PC-3 (cell line): ENCODE data around the gene TBXA2R. TPM values are rescaled to one million over a fixed set of nuclear protein-coding genes. Genes with fewer than 3 reads are reported as not detected.

Source experiments
- ATAC-seq: fragments of 200-7000 bp; cut with Tn5 transposase; 2 replicates; pipeline ENCODE4 v1.9.1; 2020; ENCODE audit warnings: mild to moderate bottlenecking, moderate library complexity
- BruUV-seq: library from RNA; stranded (reverse); fragments of 400-500 nt; replicated peaks from 2 replicates; lab custom pipeline; 2021; lab: Mats Ljungman, UMichigan
- CTCF ChIA-PET: fragments of 300-600 bp; sonication (Branson Sonifier 250); formaldehyde crosslinking; loops from one replicate; lab custom pipeline; 2022; ENCODE audit warnings: antibody characterized with exemption; lab: Charles Lee
- POLR2A ChIA-PET: fragments of 300-600 bp; sonication (Branson Sonifier 250); formaldehyde crosslinking; loops from one replicate; lab custom pipeline; 2022; ENCODE audit warnings: antibody characterized with exemption; ENCODE audit not compliant: unreplicated experiment; lab: Charles Lee
- DNase-seq: peaks from one replicate; pipeline ENCODE4 v3.0.0-alpha.2; 2015
- H2AFZ ChIP-seq: fragments of 300-600 bp; sonication (generic); 2 replicates; pipeline ENCODE4 v1.6.0; 2016; ENCODE audit warnings: antibody characterized with exemption, low read length
- H3F3A ChIP-seq: fragments of 300-600 bp; sonication (generic); one replicate; pipeline ENCODE4 v1.6.0; 2017; ENCODE audit warnings: antibody characterized with exemption, low read length, control low read depth, mild to moderate bottlenecking; ENCODE audit not compliant: unreplicated experiment
- H3K27ac ChIP-seq: fragments of 300-600 bp; sonication (generic); 2 replicates; pipeline ENCODE4 v1.5.1; 2016; ENCODE audit warnings: mild to moderate bottlenecking, low read length
- H3K27me3 ChIP-seq: fragments of 300-600 bp; sonication (generic); 2 replicates; pipeline ENCODE4 v1.6.1; 2016; ENCODE audit warnings: low read length, mixed read lengths
- H3K36me3 ChIP-seq: fragments of 300-600 bp; sonication (generic); 2 replicates; pipeline ENCODE4 v1.6.1; 2016; ENCODE audit warnings: low read depth, mixed run types, low read length, mixed read lengths
- H3K4me1 ChIP-seq: fragments of 300-600 bp; sonication (generic); 2 replicates; pipeline ENCODE4 v1.5.1; 2016; ENCODE audit warnings: low read length; ENCODE audit not compliant: insufficient read depth
- H3K4me2 ChIP-seq: fragments of 300-600 bp; sonication (generic); 2 replicates; pipeline ENCODE4 v1.6.0; 2016; ENCODE audit warnings: low read length
- H3K4me3 ChIP-seq: fragments of 300-600 bp; sonication (generic); 2 replicates; pipeline ENCODE4 v1.5.1; 2016; ENCODE audit warnings: mild to moderate bottlenecking, low read length, mixed read lengths
- H3K79me2 ChIP-seq: fragments of 300-600 bp; sonication (generic); 2 replicates; pipeline ENCODE4 v1.6.1; 2017; ENCODE audit warnings: low read length, mixed read lengths
- H3K9ac ChIP-seq: fragments of 300-600 bp; sonication (generic); 2 replicates; pipeline ENCODE4 v1.6.0; 2016; ENCODE audit warnings: mild to moderate bottlenecking, low read length
- H3K9me2 ChIP-seq: fragments of 300-600 bp; sonication (generic); replicated peaks from 2 replicates; pipeline ENCODE4 v1.6.1; 2016; ENCODE audit warnings: mixed run types, low read length, mixed read lengths
- H3K9me3 ChIP-seq: fragments of 300-600 bp; sonication (generic); 2 replicates; pipeline ENCODE4 v1.6.1; 2016; ENCODE audit warnings: low read length, mixed read lengths
- H4K20me1 ChIP-seq: fragments of 300-600 bp; sonication (generic); 2 replicates; pipeline ENCODE4 v1.6.1; 2016; ENCODE audit warnings: low read length, mixed read lengths
- EZH2 ChIP-seq: fragments of 300-600 bp; sonication (generic); IDR thresholded peaks from one replicate; pipeline ENCODE4 v1.6.1; 2017; ENCODE audit warnings: antibody characterized with exemption, mild to moderate bottlenecking, low read length; ENCODE audit not compliant: unreplicated experiment
- EZH2phosphoT487 ChIP-seq: fragments of 300-600 bp; sonication (generic); IDR thresholded peaks from 2 replicates; pipeline ENCODE4 v1.6.1; 2018; ENCODE audit warnings: mild to moderate bottlenecking, antibody characterized with exemption, low read length, borderline replicate concordance
- intact Hi-C: fragments of 100-400 bp; cut with micrococcal nuclease; formaldehyde crosslinking; loops from 2 replicates; pipeline ENCODE4 v1.9.0; 2023
- total RNA-seq: library from RNA; depleted of rRNA; stranded (reverse); fragments of >200 nt; gene quantifications from 2 replicates; pipeline ENCODE4 v1.2.3, GENCODE V29; 2014
- TF ChIP-seq, protein P1 (sequence below): fragments of 300-600 bp; sonication (generic); conservative IDR thresholded peaks from 2 replicates; pipeline ENCODE4 v1.5.1; 2017; ENCODE audit warnings: antibody characterized with exemption, low read depth, mild to moderate bottlenecking, low read length

The TBXA2R gene
- total RNA-seq, 1 experiment from 2014 or later = 0.77 TPM

- CTCF ChIA-PET = no interaction called here
- Histone ChIP-seq H2AFZ (no peak overlapping the region), H3K9me3 (no peaks in the 10 kb centered on the region), H3K4me1 (peaks cover 5% of the 10 kb centered on the region; the same call in 1 of the 2 replicates), H3K79me2 (peaks cover 22% of the 10 kb centered on the region), H3K27ac (no peak overlapping the region), H3K9me2 (no peaks in the 10 kb centered on the region), H3K27me3 (no peaks in the 10 kb centered on the region), H3K36me3 (no peaks in the 10 kb centered on the region; the same call in 1 of the 2 replicates), H3K4me3 (no peak overlapping the region), H3K4me2 (no peak overlapping the region), H4K20me1 (no peaks in the 10 kb centered on the region), H3F3A (no peaks in the 10 kb centered on the region), H3K9ac (no peak overlapping the region)
- DNase-seq (no peak), ATAC-seq (no peak)
- intact Hi-C loops = no loop called here
- POLR2A ChIA-PET = no interaction called here
- no peak for TF ChIP-seq EZH2
- TF ChIP-seq, protein P1, sequence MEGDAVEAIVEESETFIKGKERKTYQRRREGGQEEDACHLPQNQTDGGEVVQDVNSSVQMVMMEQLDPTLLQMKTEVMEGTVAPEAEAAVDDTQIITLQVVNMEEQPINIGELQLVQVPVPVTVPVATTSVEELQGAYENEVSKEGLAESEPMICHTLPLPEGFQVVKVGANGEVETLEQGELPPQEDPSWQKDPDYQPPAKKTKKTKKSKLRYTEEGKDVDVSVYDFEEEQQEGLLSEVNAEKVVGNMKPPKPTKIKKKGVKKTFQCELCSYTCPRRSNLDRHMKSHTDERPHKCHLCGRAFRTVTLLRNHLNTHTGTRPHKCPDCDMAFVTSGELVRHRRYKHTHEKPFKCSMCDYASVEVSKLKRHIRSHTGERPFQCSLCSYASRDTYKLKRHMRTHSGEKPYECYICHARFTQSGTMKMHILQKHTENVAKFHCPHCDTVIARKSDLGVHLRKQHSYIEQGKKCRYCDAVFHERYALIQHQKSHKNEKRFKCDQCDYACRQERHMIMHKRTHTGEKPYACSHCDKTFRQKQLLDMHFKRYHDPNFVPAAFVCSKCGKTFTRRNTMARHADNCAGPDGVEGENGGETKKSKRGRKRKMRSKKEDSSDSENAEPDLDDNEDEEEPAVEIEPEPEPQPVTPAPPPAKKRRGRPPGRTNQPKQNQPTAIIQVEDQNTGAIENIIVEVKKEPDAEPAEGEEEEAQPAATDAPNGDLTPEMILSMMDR = no peak
- no peak for TF ChIP-seq EZH2phosphoT487
- no TSS peak for BruUV-seq
Observed at GRCh38 chr19:3620817-3621547, 14.3 kb upstream of the TBXA2R start.

- no peak for ATAC-seq
Observed at GRCh38 chr19:3620145-3620816, 13.6 kb upstream of the TBXA2R start.

More at GRCh38 chr19:3620145-3620816, 13.6 kb upstream of the TBXA2R start:
- Histone ChIP-seq H3K4me1 (peaks cover 4% of the 10 kb centered on the region; the same call in 1 of the 2 replicates), H3K9me2 (no peaks in the 10 kb centered on the region), H3K4me3 (no peak overlapping the region), H3K4me2 (no peak overlapping the region), H2AFZ (no peak overlapping the region), H3K9ac (no peak overlapping the region), H3K79me2 (peaks cover 15% of the 10 kb centered on the region), H3K27ac (no peak overlapping the region), H3K36me3 (no peaks in the 10 kb centered on the region; the same call in 1 of the 2 replicates), H3F3A (no peaks in the 10 kb centered on the region), H3K9me3 (no peaks in the 10 kb centered on the region), H4K20me1 (no peaks in the 10 kb centered on the region), H3K27me3 (no peaks in the 10 kb centered on the region)
- BruUV-seq = no TSS peak
- no peak for DNase-seq
- ChIA-PET CTCF (no interaction called here), POLR2A (no interaction called here)
- intact Hi-C loops = no loop called here
- TF ChIP-seq EZH2 = no peak
- TF ChIP-seq, protein P1 = no peak
- no peak for TF ChIP-seq EZH2phosphoT487
